NCI-H2081 treated with DMSO at 0.1 percent for 48 hours (cell line): ENCODE measurements around the gene PLCD4.

ENCODE experiments used
- DNase-seq: peaks from one replicate; lab custom pipeline; 2025; lab: John Stamatoyannopoulos, UW

PLCD4 gene

DNA sequence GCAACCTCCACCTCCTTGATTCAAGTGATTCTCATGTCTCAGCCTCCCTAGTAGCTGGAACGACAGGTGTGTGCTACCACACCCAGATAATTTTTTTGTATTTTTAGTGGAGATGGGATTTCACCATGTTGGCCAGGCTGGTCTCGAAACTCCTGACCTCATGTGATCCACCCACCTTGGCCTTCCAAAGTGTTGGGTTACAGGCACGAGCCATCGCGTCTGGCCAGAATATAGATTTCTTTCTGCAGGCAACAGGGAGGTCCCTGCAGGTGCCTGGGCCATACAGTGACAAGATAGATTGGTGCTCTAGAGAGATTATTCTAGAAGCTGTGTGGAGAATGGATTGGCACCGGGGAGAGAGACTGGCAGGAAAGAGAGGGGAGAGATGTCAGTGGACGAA, 13.3 kb downstream of the PLCD4 start:
- no peak for DNase-seq

GRCh38 chr2:218622606-218623365, 15.1 kb downstream of the PLCD4 start:
- DNase-seq: no peak

GRCh38 chr2:218623366-218623705, 15.6 kb downstream of the PLCD4 start:
- DNase-seq: no peak

DNA sequence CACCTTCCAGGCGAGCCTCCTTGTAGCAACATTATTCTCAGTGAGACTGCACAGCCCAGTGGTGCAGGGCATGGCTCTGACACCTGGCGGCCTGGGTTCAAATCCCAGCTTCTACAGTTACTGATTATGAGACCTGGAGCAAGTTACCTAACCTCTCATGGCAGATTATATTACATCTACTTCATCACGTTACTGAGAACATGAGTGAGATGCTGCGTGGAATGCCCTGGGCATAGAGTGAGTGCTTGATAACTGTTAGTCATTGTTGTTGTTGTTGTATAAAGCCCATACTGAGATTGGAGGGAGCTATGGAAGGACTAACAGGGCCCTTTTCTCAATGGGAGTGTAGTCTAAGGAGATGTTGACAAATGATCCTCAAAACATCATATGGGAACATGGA, 18.7 kb downstream of the PLCD4 start:
- DNase-seq: no peak

DNA sequence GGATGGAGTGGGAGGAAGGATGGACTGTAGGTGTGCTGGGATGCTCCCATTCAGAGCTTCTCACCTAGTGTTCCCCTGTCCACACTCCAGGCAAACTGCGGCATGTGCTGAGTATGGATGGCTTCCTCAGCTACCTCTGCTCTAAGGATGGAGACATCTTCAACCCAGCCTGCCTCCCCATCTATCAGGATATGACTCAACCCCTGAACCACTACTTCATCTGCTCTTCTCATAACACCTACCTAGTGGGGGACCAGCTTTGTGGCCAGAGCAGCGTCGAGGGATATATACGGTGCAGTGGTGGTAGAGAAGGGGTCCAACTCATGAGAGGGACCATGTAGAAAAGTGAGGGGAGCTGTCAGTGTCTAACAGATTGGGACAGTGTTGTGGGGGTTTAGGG, 20.2 kb downstream of the PLCD4 start:
- DNase-seq: no peak

DNA sequence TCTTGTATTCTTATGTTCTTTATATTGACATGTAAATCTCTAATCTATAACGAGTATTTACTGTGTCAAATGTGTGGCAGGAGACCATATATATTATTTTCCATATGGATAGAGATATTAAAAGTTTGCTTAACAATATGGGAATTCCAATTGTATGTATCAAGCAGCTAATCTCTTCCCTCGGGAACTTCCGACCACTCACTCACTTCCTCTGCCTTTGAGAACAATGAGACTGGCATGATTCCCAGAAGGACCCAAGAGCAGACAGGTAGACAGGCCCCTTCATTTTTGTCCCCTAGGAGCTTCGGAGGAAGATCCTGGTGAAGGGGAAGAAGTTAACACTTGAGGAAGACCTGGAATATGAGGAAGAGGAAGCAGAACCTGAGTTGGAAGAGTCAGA, 24.1 kb downstream of the PLCD4 start:
- no peak for DNase-seq

GRCh38 chr2:218635719-218636118, 28.0 kb downstream of the PLCD4 start:
- DNase-seq: no peak

GRCh38 chr2:218638372-218638771, 30.7 kb downstream of the PLCD4 start:
- no peak for DNase-seq

DNA sequence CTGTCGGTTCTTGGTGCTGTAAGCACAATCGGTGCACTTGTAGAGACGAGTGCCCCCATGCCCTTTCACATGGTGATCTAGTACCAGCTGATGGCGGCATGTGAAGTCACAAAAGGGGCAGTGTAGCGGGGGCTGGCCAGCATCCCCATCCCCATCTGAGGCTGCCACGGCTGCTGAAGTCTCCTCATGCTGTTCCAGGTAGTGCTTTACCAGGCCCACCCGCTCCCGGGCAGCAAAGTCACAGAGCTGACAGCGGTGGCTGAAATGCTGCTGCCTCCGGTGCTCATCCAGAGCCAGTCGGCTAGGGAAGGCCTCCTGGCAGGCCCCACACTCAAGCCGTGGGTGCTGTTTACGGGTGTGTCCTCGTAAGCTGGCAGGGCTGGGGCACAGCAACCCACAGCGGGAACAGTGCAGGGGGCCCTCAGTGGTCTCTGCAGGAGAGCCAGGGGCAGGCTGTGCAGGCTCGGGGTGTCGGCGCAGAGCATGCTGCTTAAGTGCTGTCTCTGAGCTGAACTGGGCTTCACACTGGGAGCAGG, 34.5 kb downstream of the PLCD4 start:
- no peak for DNase-seq

- DNase-seq: no peak
Measured at GRCh38 chr2:218642786-218643185, 35.1 kb downstream of the PLCD4 start.

GRCh38 chr2:218643751-218644310, 36.1 kb downstream of the PLCD4 start:
- DNase-seq: no peak

DNA sequence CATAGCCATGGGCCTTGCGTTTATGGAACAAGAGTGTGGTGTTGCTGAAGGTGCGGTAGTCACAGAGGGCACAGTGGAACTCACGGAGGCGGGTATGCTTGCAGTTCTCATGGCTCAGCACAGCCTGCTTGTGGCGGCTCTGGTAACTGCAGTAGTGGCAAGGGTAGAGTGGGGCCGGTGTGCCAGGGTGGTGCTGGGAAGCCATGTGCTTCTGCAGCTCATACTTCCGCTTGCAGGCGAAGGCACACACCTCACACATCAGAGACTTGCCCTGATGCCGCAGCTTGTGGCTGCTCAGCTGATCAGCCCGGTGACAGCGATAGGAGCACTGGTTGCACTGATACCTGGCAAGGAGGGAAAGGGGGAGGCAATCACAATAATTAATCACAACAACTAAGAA, 37.0 kb downstream of the PLCD4 start:
- DNase-seq: no peak

- no peak for DNase-seq
Measured at GRCh38 chr2:218645126-218645525, 37.4 kb downstream of the PLCD4 start.

DNA sequence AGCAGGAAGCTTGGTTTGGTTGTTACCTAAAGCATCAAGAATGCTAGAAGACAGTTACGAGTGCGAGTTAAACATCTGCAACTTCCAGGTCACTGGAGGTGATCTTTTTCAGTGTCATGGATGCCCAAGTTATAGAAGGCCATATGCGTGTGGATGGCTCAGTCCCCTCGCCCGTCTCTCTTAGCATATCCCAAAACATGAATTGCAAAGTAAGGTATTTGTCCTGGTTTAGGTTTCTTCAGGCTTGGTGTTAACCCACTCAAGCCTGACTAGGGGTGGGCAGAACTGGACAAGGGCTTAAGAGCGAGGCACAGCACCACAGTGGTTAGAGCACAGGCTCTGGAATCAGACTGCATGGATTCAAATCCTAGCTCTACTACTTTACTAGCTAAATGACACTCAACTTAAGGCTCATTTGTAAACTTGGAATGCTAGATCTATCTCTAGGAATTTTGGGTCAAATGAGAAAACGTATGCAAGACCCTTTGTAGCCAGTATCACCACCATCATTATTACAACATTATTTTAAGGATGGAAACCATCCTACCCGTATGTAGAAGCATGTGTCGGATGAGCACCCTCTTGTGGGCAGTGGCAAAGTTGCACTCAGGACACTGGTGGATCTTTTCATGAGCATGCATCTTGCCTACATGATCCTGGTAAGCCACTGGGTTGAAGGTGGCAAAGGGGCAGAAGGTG, 40.5 kb downstream of the PLCD4 start:
- peak; percentile 11 for DNase-seq

- no peak for DNase-seq
Measured at GRCh38 chr2:218648787-218649100, 41.0 kb downstream of the PLCD4 start.

- DNase-seq: no peak
Measured at GRCh38 chr2:218655751-218656150, 48.1 kb downstream of the PLCD4 start.

- no peak for DNase-seq
Measured at GRCh38 chr2:218658671-218659257, 51.1 kb downstream of the PLCD4 start.

DNA sequence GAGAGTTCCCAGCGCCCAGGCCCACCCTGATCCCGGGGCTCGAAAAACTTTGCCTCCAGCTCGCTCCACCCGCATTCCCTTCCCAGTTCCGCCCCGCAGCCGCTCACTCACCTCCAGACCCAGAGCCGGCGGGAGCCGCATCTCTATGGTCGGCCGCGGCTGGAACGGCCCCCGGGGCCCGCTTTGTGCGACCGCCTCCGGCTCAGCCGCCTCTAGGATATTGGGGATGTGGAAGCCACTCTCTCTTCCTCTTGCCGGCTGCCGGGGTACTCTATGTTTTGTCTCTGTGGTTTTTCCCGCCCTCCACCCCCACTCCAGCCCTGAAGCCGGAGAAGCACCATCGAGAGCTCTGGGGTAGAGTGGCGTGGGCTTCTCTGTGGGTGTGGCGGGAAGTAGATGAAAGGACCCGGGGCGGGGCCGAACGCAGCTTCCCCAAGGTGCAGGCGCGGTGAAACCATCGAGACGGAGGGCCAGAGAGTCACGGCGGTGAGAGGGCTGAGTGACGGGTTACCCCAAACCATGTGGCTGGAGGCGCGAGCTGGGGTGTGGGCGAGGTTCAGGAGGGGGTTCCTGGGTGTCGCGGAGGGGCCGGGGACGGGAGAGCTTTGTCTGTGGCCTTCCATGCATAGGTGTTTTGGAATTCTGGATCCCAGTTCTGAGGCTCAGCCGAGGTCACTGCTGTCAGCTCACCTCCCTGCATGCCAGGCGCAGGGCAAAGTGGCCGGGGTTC, 51.7 kb downstream of the PLCD4 start, which contains the start of the genes BCS1L and ZNF142:
Gene BCS1L, plus strand, starts transcription at position 426 of the 730 bp plus-strand sequence. CDS start 1,305 bp downstream, outside the sequence.
Gene ZNF142, minus strand, starts transcription at position 366 of the 730 bp plus-strand sequence. CDS start 3,194 bp downstream, outside the sequence.
- peak; percentile 22 for DNase-seq

DNA sequence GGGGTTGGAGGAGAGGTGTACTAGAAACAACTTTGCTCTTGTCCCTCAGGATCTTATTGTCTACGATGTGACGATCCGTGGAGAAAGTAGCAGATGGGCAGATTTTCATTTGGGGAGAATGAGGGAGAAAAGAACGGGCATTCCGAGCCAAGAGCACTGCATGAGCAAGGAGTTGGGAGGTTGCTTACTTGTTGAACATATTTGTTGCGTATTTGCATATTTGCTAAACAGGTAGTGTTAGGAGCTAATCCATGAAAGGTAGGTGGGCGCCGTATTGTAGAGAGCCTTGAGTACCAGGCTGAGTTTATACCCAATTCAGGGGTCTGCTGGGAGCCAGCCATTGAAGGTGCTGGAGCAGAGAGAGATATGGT, 52.3 kb downstream of the PLCD4 start:
- no peak for DNase-seq

GRCh38 chr2:218662377-218662776, 54.7 kb downstream of the PLCD4 start:
- DNase-seq: no peak

DNA sequence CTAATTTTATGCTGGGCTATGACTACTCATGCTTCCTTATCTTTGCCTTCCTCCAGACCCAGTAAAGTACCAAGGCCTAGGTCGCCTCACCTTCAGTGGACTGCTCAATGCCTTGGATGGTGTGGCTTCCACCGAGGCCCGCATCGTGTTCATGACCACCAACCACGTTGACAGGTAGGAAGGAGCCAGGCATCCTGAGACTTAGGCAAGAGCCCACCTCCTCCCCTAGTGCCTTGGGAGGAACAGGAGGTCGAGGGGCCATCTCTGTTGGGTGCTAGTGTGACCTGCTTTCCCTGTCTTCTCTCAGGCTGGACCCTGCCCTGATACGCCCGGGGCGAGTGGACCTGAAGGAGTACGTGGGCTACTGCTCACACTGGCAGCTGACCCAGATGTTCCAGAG, 55.1 kb downstream of the PLCD4 start:
- DNase-seq: no peak

DNA sequence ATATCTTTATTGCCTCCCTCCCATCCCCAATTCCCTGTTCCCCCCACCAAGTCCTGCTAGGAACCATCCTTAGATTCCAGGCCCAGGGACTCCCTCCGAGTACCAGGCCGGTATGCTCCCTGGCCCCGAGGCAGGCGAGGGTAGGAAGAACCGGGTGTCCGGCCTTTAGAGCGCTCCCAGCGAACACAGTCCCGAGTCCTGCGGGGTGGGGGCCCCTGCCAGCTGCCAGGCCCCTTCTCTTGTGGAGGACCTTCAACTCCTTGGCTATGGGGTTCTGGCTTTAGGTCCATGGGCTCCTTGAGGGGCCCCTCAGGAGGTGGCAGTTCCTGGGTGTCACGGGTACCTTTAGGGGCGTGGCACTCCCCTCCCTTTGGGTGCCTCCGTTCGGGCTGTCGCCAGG, 56.2 kb downstream of the PLCD4 start:
- no peak for DNase-seq
